ENCODE data around the gene TTLL10.

The TTLL10 gene

DNA sequence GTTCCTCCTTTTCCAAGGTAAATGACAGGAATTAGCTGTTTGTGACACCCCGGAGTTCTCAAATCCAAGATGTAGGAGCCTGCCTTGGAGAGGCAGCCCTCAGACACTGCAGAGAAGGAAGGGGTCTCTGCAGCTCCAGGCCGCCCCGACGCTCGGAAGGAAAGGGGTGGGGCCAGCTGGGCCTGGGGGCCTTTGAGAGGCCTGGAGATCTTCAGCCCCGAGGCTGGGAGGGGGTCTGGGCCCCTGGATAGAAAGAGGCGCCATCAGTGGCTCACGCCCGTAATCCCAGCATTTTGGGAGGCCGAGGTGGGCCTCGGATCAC, 33.9 kb downstream of the TTLL10 start:
- DNase-seq, result no peak

DNA sequence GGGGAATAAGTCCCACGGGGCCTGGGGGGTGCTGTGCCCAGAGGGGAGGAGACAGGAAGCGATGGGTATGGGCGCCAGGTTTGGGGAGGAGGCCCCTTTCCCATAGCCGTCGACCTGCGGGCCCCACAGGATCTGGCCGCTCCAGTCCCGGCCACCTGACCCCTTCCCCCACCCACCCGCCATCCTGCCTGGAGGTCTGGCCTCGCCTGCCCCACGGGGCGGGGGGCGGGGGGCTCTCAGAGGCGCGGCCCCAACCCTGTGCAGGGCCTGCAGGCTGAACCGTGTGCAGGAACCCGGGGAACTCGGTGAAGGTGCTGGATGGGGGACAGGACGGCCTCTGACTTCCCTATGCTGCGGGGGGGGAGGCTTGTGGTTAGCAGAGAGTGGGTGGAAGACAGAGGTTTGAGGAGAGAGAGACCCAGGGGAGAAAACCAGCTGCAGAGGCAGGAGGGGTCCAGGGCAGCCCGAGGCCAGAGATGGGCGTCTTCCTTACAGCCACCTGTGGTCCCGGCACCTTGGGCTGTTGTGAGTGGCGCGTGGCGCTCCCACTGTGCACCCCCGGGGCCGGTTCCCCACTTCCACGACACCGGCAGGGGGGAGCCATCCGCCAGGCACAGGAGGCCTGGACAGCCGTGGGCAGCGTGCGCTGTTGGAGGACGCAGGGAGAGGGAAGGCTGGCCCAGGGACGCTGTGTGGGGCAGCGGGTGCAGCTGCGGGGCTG, 35.2 kb downstream of the TTLL10 start:
- peak; percentile 55 for DNase-seq

DNA sequence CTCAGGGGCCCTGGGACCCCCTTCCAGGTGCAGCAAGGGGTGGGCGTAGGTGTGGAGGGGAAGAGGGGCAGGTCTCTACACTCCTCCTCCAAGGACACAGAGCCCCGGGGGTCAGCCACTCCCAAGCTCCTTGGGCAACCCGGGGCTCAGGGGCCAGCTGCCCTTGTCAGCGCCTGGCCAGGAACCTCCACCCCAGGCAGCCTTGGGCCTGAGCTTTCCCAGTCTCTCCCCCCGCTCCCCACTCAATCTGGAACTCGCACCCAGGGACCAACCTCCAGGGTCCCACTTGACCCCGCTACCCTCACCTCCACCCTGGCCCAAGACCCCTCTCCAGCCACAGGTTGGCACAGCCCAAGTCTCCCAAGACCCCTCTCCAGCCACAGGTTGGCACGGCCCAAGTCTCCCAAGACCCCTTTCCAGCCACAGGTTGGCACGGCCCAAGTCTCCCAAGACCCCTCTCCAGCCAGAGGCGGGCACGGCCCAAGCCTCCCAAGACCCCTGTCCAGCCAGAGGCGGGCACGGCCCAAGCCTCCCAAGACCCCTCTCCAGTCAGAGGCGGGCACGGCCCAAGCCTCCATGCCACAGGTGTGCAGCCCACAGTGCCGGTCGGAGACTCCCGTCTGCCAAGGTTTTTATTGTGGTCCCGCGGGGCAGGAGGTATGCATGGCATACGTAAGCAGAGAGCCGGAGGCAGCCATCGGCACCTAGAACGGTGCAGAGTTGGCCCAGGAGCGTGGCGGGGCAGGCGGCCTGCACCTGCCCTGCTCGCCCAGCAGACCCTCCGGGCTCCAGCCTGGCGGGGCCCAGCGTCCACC, 37.3 kb downstream of the TTLL10 start:
- DNase-seq, result no peak

DNA sequence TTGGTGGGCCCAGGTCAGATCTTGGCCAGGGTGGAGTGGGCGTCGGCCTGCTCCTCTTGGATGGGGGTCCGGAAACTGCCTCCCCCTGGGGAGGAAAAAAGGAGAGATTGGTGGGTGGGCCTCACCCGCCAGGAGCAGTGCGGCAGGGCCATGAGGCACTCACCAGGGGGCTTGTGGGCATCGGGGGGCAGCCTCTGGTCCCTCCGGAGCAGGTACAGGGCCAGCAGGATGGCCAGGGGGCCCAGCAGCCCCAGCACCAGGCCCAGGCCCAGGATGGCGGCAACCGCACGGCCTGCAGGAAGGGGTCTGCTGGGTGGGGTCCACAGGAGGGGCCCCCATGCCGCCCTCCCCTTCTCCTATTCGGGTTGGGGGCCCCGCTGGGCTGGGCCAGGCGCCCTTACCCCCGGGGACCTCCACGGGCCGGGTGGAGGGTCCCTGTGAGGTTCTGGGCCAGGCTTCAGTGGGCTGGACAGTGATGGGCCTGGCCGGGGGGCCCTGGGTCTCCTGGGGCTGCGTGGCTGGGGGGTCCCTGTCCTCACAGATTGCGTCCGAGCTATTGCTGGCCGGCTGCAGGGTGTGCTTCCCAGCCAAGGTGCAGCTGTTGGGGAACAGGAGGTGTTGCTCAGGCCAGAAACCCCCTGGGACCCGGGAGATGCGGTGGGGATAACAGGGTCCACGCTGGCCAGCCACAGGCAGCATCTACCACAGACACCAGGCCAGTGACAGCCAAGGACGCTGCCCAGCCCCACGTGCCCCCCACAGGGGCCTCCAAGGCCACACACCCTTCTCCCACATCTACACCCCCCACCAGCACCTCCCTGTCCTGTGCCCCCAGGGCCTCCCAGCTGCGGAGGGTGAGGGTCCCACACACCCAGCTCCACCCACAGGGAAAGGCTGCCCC, 38.1 kb downstream of the TTLL10 start:
- DNase-seq, result no peak

DNA sequence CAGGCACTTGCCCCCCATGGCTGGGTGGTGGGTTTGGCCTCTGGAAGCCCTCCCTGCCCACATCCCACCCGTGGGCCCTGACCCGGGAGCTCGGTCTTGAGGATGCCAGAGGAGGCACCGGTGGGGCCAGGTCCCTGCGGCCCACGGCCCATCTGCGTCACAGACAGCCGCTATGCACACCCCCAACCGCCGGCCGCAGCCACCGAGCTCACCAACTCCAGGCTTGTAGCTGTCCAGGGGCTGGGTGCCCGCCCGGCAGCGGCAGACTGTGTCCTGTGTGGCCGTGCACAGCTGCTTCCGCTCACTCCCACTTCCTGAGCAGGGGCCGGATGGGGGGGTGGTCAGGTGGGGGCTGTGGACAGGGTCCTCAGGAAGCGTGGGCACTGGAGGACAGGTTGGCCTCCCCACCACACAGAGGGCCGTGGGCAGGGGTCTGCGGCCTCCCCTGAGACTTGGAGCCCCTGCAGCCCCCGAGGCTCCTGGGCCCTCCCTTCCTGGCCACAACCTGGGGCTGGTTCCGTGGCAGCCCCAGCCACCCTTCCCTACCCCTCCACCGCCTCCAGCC, 39.2 kb downstream of the TTLL10 start:
- DNase-seq, result no peak

DNA sequence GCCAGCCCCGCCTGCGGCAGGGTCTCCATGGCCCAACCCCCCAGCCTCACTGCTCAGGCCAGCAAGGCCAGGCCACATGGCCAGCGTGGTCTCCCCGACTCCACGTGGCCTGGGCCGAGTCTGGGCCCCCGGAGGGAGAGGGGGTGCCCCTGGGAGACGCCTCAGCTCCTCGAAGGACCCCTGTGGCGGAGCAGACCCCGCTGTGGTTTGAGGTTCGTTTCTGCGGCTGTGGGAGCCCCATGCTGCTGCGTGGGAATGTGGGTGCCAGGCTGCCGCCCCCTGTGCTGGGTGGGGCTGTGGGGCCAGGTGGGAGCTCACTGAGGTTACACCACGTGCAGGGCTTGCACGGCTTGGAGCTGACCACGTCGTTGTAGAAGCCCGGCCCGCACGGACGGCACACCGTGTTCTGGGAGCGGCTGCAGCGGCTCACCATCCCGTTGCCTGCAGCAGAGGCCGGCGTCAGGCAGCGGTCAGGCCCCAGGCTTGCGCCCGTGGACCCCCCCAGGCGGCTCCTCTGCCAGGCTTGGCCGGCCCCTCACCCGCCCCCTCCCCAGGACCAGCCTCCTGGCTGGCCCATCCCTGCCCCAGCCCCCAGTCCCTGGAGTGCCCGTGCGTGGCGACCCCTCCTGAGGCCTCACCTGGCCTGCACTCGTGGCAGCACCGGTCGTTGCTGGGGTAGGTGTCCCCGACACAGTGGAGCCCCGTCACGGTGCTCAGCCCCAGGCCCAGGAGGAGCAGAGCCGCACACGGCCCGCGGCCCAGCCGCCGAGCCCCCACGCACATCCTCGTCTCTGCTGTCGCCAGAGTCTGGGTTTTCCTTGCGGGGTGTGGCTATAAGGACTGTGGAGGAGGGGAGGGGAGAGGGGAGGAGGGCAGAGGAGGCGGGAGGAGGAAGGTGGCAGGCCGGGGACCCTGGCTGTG, 39.9 kb downstream of the TTLL10 start, which contains the start of gene TNFRSF4:
Gene TNFRSF4 (minus strand): TSS at position 809 of the 921 bp plus-strand sequence. CDS start 26 bp downstream, at position 783.
- no peak for DNase-seq

DNA sequence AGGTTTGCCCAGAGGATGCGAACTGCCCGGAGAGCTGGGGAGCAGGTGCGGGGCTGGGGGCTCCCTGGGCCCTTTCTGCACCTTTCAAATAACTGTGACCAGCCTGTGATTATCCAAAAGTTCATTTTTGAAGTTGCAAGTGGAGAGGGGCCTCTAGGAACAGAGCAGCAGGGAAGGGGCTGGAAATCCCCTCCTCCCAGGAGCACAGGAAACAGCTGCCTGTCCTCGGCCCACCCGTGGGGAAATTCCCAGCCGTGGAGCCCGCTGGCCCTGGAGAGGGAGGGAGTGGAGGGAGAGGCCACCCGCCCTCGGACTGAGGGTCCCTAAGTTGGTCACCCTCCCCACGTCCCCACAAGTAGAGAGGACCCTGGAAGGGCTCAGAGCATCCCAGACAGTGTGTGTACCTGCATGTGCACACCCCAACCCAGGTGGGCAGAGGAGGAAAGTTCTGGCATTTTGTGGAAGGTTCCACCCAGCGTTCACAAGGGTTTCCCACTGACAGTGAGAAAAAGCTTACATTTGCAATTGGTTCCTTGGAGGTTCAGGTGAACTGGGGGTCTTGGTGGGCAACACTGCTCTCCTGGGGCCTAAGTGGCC, 41.5 kb downstream of the TTLL10 start:
- no peak for DNase-seq

DNA sequence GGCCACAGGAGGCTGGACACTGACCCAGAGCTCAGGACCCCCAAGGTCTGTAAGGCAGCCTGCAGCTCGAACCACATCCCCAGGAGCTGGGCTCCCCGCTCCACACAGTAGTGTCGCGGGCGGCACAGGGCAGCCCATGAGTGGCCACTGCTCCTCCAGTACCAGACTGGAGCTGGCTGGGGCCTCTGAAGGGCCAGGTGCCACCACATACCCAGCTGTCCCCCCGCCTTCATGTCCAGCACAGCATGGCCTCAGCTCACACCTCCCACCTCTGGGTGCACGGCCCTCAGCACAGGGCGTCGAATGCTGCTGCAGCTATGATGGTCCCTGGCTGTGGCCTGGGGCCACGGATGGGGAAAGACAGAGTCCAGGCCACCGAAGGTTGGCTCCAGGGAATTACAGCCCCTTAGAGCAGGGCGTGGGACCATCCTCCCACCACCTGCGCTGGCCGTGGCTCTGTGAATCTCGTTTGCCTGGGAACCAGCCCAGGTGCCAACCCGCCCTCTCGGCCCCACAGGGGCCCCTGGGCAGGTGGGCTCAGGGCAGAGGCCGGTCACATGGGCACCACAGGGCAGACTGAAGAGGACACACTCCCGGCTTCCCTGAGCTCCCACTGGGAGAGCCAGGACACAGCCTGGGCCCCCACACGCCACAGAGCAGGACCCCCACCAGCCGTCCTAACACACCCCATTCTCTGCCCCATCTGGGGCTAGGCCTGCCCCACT, 42.4 kb downstream of the TTLL10 start:
- DNase-seq, result no peak

DNA sequence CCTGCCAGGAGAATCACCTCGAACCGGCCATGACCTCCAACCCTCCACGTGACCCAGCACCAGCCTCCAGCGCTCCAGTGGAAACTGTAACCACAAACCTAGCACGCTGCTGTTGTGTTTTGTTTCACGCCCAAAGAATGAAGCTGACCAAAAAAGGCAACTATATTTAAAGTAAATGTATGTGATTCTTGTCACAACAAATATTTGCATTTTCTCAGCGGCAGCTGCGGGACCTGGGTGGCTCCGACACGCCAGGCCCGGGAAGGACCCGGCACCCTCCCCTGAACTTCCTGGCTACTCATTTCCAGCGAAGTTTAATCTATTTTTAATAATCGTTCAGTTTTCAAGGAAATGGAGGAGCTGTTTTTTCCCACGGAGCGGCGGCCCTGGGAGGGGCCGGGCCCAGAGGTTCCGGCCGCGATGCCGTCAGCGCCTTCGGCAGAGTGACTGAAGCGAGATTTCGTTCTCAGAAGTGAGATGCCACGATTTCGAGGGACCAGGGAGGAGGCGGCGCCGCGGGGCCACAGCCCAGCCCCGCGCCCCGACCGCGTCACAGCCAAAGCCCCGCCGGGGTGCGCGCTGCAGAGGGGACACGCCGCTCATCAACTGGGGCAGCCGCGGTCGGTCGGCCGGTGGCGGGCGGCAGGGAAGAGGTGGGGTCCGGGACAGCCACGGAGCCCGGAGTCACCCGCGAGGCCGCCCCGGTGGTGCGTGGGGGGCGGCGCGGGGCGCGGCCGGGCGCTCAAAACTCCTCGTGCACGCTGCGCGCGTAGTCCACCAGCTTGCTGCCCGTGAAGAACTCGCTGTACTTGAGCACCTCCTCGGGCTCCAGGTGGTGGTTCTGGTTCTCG, 43.3 kb downstream of the TTLL10 start:
- no peak for DNase-seq

DNA sequence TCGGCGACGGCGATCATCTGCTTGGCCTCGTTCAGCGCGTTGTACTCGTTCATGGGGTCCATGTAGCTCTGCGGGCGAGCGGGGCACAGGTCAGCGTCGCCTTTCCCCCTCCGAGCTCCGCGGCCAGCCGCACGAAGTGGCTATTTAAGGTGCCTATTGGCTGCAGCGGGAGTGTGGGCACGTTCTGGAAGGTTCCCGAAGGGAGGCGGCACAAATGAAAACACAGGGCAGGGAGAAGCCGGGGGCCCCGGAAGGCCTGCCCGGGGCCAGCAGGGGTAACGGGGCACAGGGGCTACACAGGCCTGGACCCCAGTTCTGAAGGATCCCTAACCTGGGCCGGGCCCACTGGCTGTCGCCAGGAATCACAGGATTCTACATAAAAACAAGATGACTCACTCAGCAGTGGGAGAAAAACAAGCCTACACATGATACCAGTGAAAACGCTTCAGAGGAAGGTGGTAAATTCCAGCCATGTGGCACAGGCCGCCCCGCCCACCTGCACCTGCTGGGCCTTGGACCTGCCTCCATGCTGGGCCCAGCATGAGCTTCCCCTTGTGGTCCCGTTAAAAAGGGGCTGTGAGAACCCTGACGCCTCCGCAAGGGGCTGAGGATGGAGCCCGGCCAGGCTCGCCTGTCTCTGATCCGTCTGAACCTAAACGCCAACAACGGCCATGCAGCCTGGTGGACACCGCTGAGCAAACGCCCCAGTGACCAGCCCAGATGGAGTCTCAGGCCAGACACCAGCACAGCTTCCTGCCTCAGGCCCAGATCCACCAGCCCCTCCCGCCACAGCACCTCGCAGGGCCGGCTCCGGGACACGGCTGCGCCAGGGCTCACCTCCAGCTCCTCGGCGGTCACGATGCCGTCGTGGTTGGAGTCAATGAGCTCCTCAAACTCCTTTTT, 44.2 kb downstream of the TTLL10 start:
- no peak for DNase-seq

DNA sequence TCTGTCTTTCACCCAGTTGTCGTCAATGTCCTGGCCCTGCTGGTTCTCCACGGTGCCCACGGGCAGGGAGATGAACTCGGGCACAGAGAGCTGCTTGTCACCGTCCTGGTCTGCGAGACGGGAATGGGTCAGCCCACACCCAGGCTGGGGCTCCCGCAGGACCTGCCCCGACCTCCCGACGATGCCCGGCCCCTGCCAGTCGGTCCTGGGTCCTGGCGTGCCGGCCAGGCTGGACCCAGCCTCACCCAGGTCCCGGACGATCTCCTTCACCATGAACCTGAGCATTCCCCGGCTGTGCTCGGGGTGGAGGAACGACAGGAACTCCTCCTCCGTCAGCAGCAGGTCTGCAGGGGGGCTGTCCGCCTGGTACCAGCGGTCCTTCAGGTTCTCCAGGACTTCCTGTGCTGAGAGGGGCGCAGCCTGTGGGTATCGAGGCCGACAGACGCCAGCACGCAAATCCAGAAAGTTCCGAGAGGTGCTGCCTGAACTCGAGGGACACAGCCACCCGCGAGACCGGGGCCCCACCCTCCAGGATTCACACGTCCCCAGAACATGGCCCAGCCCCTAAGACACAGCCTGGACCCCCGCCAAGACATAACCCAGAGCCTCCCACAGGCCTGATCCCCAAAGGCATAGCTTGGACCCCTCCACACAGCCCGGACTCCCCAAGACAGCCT, 45.0 kb downstream of the TTLL10 start:
- no peak for DNase-seq

DNA sequence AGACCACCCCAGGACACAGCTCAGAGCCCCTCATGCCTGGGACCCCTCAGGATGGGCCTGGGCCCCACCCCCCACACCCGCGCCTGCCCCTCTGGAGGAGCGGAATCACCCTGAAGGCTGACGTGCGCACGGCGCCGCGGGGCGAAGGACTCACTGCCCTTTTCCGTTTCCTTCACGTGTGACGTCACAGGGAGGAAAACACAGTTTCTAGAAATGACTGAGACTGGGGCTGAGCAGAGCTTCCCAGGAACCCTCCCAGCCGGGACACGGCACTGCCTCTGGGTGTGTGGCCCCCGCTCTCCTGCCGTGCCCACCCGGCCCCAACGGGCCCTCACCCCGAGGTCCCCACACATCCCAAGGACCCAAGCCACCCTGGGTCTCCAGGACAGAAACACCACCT, 45.7 kb downstream of the TTLL10 start:
- DNase-seq, result no peak

DNA sequence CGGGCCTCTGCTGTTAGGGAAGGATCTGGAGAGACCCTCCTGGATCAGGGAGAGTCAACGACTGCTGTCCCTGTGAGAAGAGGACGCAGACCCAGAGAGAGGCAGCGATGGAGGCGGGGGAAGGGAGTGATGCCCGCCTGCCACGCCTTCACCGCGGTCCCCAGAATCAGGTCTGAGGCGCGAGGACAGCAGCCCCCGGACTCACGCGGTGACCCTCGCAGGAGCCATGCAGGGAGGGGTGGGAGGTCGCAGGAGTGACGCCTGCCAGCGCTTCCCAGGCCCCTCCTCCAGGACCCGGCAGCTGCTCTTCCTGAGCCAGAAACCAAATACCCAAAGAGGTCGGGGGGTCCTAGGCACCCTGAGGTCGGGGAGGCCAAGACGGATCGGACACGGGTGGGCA, 46.5 kb downstream of the TTLL10 start:
- DNase-seq, result no peak

DNA sequence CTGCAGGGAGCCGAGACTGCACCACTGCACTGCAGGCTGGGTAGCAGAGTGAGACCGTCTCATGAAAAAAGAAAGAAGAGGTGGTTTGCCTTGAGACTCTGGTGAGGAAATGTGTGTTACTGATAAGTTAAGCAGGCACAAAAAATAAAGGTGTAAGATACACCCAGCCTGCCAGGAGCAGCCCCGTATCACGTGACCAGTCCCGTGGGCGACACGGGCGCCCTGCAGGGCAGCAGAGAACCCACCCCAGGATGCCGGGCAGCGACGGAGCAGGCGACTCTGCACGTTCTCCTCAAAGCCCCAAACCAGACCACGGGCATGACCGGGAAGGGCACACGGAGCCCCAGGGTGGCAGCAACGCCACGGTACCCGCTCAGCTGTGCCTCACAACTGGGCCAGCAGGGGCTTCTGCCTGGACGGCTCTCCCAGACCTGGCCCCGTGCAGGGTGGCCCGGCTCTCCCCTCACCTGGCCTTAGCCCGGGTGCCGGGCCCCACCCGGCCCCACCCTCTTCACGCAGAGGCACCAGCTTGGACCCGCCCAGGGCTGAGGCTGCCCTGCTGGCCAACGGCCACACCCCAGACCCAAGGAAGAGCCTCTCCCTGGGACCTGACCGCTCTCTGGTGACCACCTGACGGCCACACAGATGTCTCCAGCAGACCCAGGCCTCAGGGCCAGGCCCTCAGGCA, 48.4 kb downstream of the TTLL10 start:
- DNase-seq, result no peak

DNA sequence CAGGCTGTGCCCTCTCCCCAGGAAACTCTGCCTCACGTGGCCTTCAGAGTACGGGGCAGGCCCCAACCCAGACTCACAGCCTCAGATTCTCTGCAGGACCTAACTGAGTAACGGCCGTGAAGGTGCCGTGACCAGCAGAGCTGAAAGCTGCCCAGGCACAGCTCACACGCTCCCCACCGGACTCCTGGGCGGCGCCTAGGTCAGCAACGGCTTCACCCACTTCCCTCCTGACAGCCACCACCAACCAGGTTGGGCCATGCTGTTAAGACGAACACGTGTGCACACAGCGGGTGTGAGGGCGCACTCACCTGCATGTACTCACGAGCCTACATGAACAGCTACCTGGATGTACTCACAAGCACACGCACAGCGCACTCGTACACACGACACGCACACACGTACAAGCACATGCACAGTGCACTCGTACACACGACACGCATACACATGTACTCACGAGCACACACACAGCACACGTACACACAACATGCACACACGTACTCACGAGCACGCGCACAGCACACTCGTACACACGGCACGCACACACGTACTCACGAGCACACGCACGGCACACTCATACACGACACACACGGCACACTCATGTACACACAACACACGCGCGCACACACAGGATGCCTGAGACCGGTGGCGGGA, 49.0 kb downstream of the TTLL10 start:
- no peak for DNase-seq

DNA sequence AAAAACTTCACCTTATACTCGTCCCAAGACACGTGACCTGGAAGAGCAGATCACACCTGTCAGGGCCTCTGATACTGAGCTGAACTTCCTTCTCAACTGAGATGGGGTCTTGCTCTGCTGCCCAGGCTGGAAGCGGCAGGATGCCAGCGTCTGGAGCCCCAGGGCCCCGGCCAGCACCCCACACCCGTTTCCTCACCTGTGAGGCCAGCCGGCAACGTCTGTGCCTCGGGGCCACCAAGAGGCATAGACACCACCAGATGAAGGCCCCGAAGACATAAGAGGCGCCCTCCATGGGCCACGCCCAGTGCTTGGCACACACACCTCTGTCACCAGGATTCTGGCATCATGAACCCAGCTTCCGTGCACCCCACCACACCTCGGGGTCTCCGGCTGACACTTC, 49.6 kb downstream of the TTLL10 start:
- no peak for DNase-seq

DNA sequence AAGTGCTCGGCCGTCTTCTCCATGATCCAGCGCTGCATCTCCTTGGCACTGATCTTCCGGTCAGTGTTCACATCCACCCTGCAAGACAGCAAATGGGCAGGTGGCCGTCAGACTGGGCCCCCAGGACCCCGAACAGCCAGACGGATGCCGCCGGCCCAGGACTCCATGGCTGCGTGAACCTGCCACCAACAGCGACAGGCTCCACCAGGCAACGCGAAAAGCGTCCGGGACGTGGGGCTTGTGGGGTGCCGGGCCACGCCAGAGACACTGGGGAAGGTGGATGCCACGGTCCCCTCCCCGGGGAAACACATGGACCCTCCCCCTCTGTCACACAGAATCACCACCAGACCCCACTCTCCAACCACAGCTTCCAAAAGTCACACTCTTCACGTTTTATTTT, 50.2 kb downstream of the TTLL10 start:
- DNase-seq, result no peak
